ENCODE data around the gene DHX36. TPM values are rescaled to one million over a fixed set of nuclear protein-coding genes. Genes with fewer than 3 reads are reported as not detected.

DHX36 gene
- total RNA-seq, 1 donor from 2014 or later, result 147 TPM

- Mint-ChIP-seq H3K9me3 (ENCODE audit: unreplicated experiment) (peaks cover 1% of the 10 kb centered on the region), H3K27ac (ENCODE audit: unreplicated experiment) (no peak overlapping the region), H3K36me3 (ENCODE audit: unreplicated experiment) (no peaks in the 10 kb centered on the region), H3K4me1 (ENCODE audit: low read depth, unreplicated experiment) (peaks cover 16% of the 10 kb centered on the region), H3K4me3 (ENCODE audit: unreplicated experiment) (no peak overlapping the region), H3K27me3 (ENCODE audit: unreplicated experiment) (no peaks in the 10 kb centered on the region)
- no peak for TF ChIP-seq CTCF (IDR thresholded peaks at IDR 0.05; ENCODE audit: partially characterized antibody, unreplicated experiment)
- DNase-seq, result no peak
These were observed 95.1 kb downstream of the DHX36 start for GRCh38 chr3:154229217-154229590.

GRCh38 chr3:154228561-154229216 is 95.6 kb downstream of the DHX36 start:
- DNase-seq, result no peak
- H3K27ac Mint-ChIP-seq (ENCODE audit: unreplicated experiment), result no peak overlapping the region
- H3K4me1 Mint-ChIP-seq (ENCODE audit: low read depth, unreplicated experiment), result peaks cover 21% of the 10 kb centered on the region
- H3K36me3 Mint-ChIP-seq (ENCODE audit: unreplicated experiment), result no peaks in the 10 kb centered on the region
- peaks cover 1% of the 10 kb centered on the region for H3K9me3 Mint-ChIP-seq (ENCODE audit: unreplicated experiment)
- H3K27me3 Mint-ChIP-seq (ENCODE audit: unreplicated experiment), result no peaks in the 10 kb centered on the region
- no peak for TF ChIP-seq CTCF (IDR thresholded peaks at IDR 0.05; ENCODE audit: partially characterized antibody, unreplicated experiment)
- H3K4me3 Mint-ChIP-seq (ENCODE audit: unreplicated experiment), result no peak overlapping the region

- no peak for DNase-seq
- no peak overlapping the region for H3K4me3 Mint-ChIP-seq (ENCODE audit: unreplicated experiment)
- peaks cover 1% of the 10 kb centered on the region for H3K9me3 Mint-ChIP-seq (ENCODE audit: unreplicated experiment)
- no peak overlapping the region for H3K27ac Mint-ChIP-seq (ENCODE audit: unreplicated experiment)
- H3K4me1 Mint-ChIP-seq (ENCODE audit: low read depth, unreplicated experiment), result peaks cover 30% of the 10 kb centered on the region
- H3K27me3 Mint-ChIP-seq (ENCODE audit: unreplicated experiment), result no peaks in the 10 kb centered on the region
- H3K36me3 Mint-ChIP-seq (ENCODE audit: unreplicated experiment), result no peaks in the 10 kb centered on the region
- TF ChIP-seq CTCF (IDR thresholded peaks at IDR 0.05; ENCODE audit: partially characterized antibody, unreplicated experiment), result no peak
These were observed 96.8 kb downstream of the DHX36 start for GRCh38 chr3:154227531-154227930.

- no peak overlapping the region for H3K4me3 Mint-ChIP-seq (ENCODE audit: unreplicated experiment)
- peaks cover 1% of the 10 kb centered on the region for H3K9me3 Mint-ChIP-seq (ENCODE audit: unreplicated experiment)
- no peak for TF ChIP-seq CTCF (IDR thresholded peaks at IDR 0.05; ENCODE audit: partially characterized antibody, unreplicated experiment)
- no peak overlapping the region for H3K27ac Mint-ChIP-seq (ENCODE audit: unreplicated experiment)
- H3K36me3 Mint-ChIP-seq (ENCODE audit: unreplicated experiment), result no peaks in the 10 kb centered on the region
- H3K27me3 Mint-ChIP-seq (ENCODE audit: unreplicated experiment), result no peaks in the 10 kb centered on the region
- H3K4me1 Mint-ChIP-seq (ENCODE audit: low read depth, unreplicated experiment), result peaks cover 31% of the 10 kb centered on the region
- no peak for DNase-seq
These were observed 98.8 kb downstream of the DHX36 start for GRCh38 chr3:154225536-154225935.

GRCh38 chr3:154224866-154225265 is 99.4 kb downstream of the DHX36 start:
- Mint-ChIP-seq H3K9me3 (ENCODE audit: unreplicated experiment) (peaks cover 1% of the 10 kb centered on the region), H3K4me1 (ENCODE audit: low read depth, unreplicated experiment) (peaks cover 31% of the 10 kb centered on the region), H3K36me3 (ENCODE audit: unreplicated experiment) (no peaks in the 10 kb centered on the region), H3K4me3 (ENCODE audit: unreplicated experiment) (no peak overlapping the region), H3K27me3 (ENCODE audit: unreplicated experiment) (no peaks in the 10 kb centered on the region), H3K27ac (ENCODE audit: unreplicated experiment) (peak overlapping the region; percentile 44)
- no peak for DNase-seq
- no peak for TF ChIP-seq CTCF (IDR thresholded peaks at IDR 0.05; ENCODE audit: partially characterized antibody, unreplicated experiment)
